G401.6 (cell line): ENCODE measurements around the gene LDLR.
"Not testable (repeated sequence)": the region's sequence is repeated elsewhere in the genome, so short reads cannot be mapped to it uniquely, and the experiment has no call there.

Source experiments
- FAIRE-seq: peaks from 2 replicates; lab custom pipeline; 2012; peaks lifted over from hg19 to GRCh38; lab: Jason Lieb, UNC

Gene LDLR

GRCh38 chr19:11141937-11142527 is 52.8 kb downstream of the LDLR start:
- FAIRE-seq: no peak

GRCh38 chr19:11142528-11143171 is 53.4 kb downstream of the LDLR start:
- FAIRE-seq: no peak

GRCh38 chr19:11145536-11145924 is 56.3 kb downstream of the LDLR start:
- no peak for FAIRE-seq

- no peak for FAIRE-seq
Observed at GRCh38 chr19:11148001-11148400, 58.7 kb downstream of the LDLR start.

- FAIRE-seq: no peak
Observed at GRCh38 chr19:11151181-11151580, 61.9 kb downstream of the LDLR start.

DNA sequence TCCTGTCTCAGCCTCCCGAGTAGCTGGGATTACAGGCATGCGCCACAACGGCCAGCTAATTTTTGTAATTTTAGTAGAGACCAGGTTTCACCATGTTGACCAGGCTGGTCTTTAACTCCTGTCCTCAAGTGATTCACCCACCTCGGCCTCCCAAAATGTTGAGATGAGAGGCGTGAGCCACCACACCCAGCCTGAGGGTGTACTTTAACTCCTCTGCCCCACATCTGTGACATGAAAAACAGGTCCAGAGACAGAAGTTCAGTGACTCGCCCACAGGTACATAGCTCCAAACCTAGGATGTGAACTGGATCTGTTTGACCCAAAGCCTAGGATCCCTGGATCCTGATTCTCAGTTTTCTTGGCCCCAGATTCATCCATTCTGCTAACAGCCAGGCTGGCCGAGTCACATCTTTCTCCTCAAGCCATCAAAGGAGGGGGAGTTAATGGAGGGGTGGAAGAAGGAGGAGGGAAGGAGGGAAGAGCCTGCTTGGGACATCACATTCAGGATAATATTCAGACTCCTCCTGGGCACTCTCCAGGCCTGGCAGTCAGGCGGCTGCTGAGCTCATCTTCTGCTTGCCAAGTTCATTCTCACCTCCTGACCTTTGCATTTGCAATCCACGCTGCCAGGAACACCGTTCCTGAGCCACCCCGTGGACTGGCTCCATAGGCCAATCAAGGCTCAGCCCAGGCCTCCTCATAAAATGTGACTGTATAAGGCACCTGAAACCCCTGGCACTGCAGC is 63.2 kb downstream of the LDLR start:
- no peak for FAIRE-seq

GRCh38 chr19:11154683-11155047 is 65.4 kb downstream of the LDLR start:
- FAIRE-seq: no peak

DNA sequence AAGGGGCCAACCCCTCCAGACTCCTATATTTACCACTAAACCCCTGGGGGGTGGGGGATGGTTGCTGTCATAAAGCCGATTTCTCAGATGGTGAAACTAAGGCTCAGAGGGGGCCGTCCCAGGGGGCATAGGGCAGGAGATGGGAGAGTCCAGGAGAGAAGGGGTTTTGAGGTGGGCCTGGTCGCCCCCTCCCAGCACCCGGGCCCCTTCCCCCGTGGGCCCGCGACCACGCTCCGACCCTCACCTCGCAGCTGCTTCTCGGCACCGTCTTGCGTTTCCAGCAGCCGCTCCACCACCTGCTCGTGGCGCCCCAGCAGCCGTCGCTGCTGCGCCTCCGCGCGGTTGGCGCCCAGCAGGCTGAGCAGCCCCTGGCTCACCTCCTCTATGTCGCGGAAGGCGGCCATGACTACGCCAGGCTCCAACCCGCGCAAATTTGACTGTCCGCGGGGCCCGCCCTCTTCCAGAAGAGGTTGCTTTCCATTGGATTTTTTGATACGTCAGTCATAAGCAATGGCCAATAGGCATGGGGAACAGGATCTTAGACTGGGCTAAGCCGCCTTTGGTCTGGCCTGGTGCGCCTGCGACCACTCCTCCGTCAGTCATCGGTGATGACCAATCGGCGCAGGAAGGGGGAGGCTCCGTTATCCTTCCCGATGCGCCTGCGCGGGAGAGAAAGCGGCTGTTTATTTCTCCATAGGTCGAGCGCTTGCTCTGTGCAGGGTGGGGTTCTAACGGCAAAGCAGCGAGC is 66.3 kb downstream of the LDLR start, which contains the start of gene SPC24:
TSS of gene SPC24 (minus strand) at position 410 of the 748 bp plus-strand sequence. CDS start at position 404, 6 bp downstream.
- peak; percentile 98 for FAIRE-seq

- FAIRE-seq: no peak
Observed at GRCh38 chr19:11159598-11160439, 70.6 kb downstream of the LDLR start.

DNA sequence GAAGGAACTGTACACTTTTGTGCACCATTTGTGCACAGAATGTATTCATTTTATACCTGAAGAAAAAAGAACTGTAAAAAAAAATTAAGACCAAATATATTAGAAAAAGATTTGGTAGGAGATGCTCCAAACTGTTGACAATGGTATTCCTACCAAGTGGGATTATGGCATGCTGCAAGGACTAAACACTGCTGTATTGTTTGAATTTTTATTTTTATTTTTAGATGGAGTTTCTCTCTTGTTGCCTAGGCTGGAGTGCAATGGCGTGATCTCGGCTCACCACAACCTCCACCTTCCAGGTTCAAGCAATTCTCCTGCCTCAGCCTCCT is 71.1 kb downstream of the LDLR start:
- not testable (repeated sequence) for FAIRE-seq

DNA sequence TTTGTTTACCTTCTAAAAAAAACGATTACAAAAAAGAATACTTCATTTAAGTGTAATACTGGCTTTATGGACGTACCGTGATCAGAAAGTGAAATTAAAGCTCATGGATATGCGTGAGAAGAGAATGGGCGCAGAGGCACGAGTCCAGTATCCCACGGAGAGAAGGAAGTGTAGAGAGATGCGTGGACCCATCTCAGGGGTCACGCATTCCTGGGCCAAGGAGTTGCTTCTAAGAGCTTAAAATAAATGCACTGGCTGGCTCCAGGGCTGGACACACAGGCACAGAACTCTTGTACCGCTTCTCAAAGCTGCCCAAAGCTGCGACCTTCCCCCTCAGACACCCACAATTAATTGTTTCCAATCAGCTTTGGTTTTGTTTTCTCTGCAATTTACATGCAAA is 75.0 kb downstream of the LDLR start:
- no peak for FAIRE-seq

GRCh38 chr19:11164879-11165406 is 75.7 kb downstream of the LDLR start:
- no peak for FAIRE-seq

GRCh38 chr19:11165486-11166030 is 76.3 kb downstream of the LDLR start:
- no peak for FAIRE-seq

GRCh38 chr19:11166281-11167142 is 77.2 kb downstream of the LDLR start:
- FAIRE-seq: no peak

DNA sequence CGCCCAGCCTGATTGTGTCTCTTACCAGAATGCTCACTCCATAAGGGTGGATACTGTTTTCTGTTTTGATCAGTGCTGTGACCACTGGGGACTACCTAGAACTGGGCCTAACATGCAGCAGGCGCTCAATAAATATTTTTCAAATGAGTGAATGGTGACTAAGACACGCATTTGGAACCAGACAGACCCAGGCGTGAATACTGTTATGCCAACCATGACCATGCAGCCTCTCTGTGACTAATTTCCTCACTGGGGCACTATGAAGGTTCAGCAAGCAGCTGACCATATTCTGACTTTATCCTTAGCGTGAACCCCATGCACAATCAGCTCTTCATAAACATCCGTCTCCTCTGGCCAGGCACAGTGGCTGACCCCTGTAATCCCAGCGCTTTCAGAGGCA is 79.3 kb downstream of the LDLR start:
- no peak for FAIRE-seq

- no peak for FAIRE-seq
Observed at GRCh38 chr19:11169896-11170678, 80.8 kb downstream of the LDLR start.

DNA sequence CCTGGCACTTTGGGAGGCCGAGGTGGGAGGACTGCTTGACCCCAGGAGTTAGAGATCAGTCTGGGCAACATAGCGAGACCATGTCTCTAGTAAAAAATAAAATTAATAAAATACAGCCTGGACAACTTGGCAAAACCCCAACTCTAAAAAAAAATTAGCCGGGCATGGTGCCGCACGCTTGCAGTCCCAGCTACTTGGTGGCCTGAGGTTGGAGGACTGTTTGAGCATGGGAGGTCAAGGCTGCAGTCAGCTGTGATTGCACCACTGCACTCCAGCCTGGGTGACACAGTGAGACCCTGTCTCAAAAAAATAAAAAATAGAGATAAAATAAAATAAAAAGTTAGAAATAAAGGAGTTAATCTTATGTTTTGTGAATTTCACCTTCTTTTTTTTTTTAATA is 81.9 kb downstream of the LDLR start:
- FAIRE-seq: no peak

- FAIRE-seq: no peak
Observed at GRCh38 chr19:11172576-11172975, 83.3 kb downstream of the LDLR start.

GRCh38 chr19:11173516-11174155 is 84.4 kb downstream of the LDLR start:
- no peak for FAIRE-seq
